Measurements from ENCODE around the gene KDM1B. TPM values are rescaled to one million over a fixed set of nuclear protein-coding genes. Genes with fewer than 3 reads are reported as not detected.

Gene KDM1B
- polyA plus RNA-seq, 1 of the 3 experiments (the other 2 are of a cell fraction), result 9.4 TPM

DNA sequence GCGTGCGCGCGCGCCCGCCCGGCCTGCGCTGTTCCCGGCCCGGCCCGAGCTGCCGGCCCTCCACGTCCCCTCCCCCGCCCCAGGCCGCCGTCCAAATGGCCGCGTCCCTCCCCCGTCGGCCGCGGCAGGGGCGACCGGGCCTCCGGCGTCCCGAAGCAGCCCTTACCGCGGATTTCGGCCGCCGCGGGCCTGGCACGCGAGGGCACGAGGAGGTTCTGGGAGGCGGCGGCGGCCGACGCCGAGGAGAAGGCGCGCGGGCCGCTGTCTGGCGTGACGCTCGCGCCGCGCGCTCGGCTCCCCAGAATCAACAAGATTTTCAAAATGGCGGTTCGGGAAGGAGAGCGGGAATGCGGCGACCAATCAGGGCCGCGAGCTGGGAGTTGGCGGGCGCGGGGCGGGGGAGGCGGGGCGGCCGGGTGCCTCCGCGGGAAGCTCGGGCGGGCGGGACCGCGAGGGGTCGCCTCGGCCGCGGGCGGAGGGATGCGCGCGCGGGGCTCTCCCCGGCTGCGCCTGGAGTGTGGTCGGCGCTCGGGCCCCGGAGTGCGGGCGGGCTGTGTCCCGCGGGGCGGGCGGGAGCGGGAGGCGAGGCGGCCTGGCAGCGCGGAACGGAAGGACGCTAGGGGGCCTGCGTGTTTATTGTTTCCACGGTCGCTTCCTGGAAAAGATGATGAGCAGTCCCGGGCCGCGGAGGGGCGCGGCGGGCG lies 109.1 kb downstream of the KDM1B start, which contains the start of gene DEK (continued):
- TF ChIP-seq, protein P1, sequence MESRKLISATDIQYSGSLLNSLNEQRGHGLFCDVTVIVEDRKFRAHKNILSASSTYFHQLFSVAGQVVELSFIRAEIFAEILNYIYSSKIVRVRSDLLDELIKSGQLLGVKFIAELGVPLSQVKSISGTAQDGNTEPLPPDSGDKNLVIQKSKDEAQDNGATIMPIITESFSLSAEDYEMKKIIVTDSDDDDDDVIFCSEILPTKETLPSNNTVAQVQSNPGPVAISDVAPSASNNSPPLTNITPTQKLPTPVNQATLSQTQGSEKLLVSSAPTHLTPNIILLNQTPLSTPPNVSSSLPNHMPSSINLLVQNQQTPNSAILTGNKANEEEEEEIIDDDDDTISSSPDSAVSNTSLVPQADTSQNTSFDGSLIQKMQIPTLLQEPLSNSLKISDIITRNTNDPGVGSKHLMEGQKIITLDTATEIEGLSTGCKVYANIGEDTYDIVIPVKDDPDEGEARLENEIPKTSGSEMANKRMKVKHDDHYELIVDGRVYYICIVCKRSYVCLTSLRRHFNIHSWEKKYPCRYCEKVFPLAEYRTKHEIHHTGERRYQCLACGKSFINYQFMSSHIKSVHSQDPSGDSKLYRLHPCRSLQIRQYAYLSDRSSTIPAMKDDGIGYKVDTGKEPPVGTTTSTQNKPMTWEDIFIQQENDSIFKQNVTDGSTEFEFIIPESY (IDR thresholded peaks at IDR 0.05; ENCODE audit: borderline replicate concordance, low read depth), result no peak
- TF ChIP-seq, protein P2, sequence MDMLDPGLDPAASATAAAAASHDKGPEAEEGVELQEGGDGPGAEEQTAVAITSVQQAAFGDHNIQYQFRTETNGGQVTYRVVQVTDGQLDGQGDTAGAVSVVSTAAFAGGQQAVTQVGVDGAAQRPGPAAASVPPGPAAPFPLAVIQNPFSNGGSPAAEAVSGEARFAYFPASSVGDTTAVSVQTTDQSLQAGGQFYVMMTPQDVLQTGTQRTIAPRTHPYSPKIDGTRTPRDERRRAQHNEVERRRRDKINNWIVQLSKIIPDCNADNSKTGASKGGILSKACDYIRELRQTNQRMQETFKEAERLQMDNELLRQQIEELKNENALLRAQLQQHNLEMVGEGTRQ (IDR thresholded peaks at IDR 0.05; ENCODE audit: borderline replicate concordance, low read depth, low read length), result no peak
- TF ChIP-seq FOXM1 (IDR thresholded peaks at IDR 0.05; ENCODE audit: low read depth), result no peak
- TF ChIP-seq MXI1 (IDR thresholded peaks at IDR 0.05; ENCODE audit: low read depth, low read length), result no peak; the same call in none of the 2 replicates
- TF ChIP-seq TAF1 (IDR thresholded peaks at IDR 0.05; ENCODE audit: borderline replicate concordance, low read depth, low read length), result peak; percentile 61; the same call in 1 of the 2 replicates
- no peak for TF ChIP-seq RFX5 (IDR thresholded peaks at IDR 0.05; ENCODE audit: low read length)
- TF ChIP-seq CHD2 (IDR thresholded peaks at IDR 0.05; ENCODE audit: low read length, partially characterized antibody), result no peak
- no peak for TF ChIP-seq GATA2 (CRISPR knock-in tag; IDR thresholded peaks at IDR 0.05)
- TF ChIP-seq SIN3A (IDR thresholded peaks at IDR 0.05; ENCODE audit: borderline replicate concordance, low read depth, low read length), result no peak; the same call in 1 of the 2 replicates
- peak; percentile 88 for TF ChIP-seq YY1 (IDR thresholded peaks at IDR 0.05; ENCODE audit: low read depth)
- TF ChIP-seq NRF1 (IDR thresholded peaks at IDR 0.05; ENCODE audit: low read depth, low read length), result peak; percentile 46; the same call in 1 of the 2 replicates
- TF ChIP-seq MEF2A (IDR thresholded peaks at IDR 0.05; ENCODE audit: borderline replicate concordance, low read depth), result no peak
- TF ChIP-seq TEAD4 (IDR thresholded peaks at IDR 0.05; ENCODE audit: borderline replicate concordance, insufficient read depth), result no peak
- TF ChIP-seq, protein P3, sequence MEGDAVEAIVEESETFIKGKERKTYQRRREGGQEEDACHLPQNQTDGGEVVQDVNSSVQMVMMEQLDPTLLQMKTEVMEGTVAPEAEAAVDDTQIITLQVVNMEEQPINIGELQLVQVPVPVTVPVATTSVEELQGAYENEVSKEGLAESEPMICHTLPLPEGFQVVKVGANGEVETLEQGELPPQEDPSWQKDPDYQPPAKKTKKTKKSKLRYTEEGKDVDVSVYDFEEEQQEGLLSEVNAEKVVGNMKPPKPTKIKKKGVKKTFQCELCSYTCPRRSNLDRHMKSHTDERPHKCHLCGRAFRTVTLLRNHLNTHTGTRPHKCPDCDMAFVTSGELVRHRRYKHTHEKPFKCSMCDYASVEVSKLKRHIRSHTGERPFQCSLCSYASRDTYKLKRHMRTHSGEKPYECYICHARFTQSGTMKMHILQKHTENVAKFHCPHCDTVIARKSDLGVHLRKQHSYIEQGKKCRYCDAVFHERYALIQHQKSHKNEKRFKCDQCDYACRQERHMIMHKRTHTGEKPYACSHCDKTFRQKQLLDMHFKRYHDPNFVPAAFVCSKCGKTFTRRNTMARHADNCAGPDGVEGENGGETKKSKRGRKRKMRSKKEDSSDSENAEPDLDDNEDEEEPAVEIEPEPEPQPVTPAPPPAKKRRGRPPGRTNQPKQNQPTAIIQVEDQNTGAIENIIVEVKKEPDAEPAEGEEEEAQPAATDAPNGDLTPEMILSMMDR (IDR thresholded peaks at IDR 0.05), result peak; percentile 52
- peak; percentile 69 for TF ChIP-seq ELF1 (IDR thresholded peaks at IDR 0.05)
- TF ChIP-seq, protein P4, sequence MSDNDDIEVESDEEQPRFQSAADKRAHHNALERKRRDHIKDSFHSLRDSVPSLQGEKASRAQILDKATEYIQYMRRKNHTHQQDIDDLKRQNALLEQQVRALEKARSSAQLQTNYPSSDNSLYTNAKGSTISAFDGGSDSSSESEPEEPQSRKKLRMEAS (IDR thresholded peaks at IDR 0.05; ENCODE audit: low read depth), result peak; percentile 76
- no peak for TF ChIP-seq EZH2phosphoT487 (IDR thresholded peaks at IDR 0.05; ENCODE audit: borderline replicate concordance, low read depth)
- no peak for TF ChIP-seq TCF12 (IDR thresholded peaks at IDR 0.05)

Data from SK-N-SH (cell line).